Measurements from ENCODE around the gene TNFRSF12A. TPM values are rescaled to one million over a fixed set of nuclear protein-coding genes. Genes with fewer than 3 reads are reported as not detected.
A peak's percentile ranks its signal among the peaks of the same experiment; 100 is the strongest.

Gene TNFRSF12A
- total and polyA plus RNA-seq, 9 of the 15 experiments (the other 6 are each of a cell fraction or from before 2014, with no cell fraction given), result 0.41 to 61.8 (median 26.5) TPM

- no peaks in the 10 kb centered on the region for H3K27me3 ChIP-seq (ENCODE audit: control insufficient read depth in 2 of 2, insufficient read depth in 2 of 2, low read length in 2 of 2)
- peak overlapping the region; percentile 90 for H3K27ac ChIP-seq (ENCODE audit: extremely low read depth, low read depth, low read length)
- WGBS (ENCODE audit: insufficient coverage, low coverage, missing lambda C conversion rate), result 19% methylated on average over 12 of the region's 13 CpGs
- intact Hi-C loops (cut with micrococcal nuclease) (no loop called here), in situ Hi-C loops (cut with MboI) (no loop called here)
- peak overlapping the region; percentile 73 for H2AFZ ChIP-seq (ENCODE audit: low read depth, low read length)
- ATAC-seq (peak; percentile 36), FAIRE-seq (peak; percentile 77), DNase-seq (ENCODE audit: extremely low read depth in 1 of 4, low spot score in 3 of 4) (peak in 2 of 4 experiments; percentile 69 to 86)
- no peaks in the 10 kb centered on the region for H3K9me3 ChIP-seq (replicated peaks; ENCODE audit: control insufficient read depth, insufficient read depth, low read depth, low read length)
- H4K20me1 ChIP-seq (replicated peaks; ENCODE audit: control insufficient read depth, insufficient read depth, low read length), result no peaks in the 10 kb centered on the region
- peaks cover 3% of the 10 kb centered on the region; the same call in 2 of the 3 replicates for H3K36me3 ChIP-seq (ENCODE audit: control insufficient read depth, insufficient read depth, low read length)
- peaks cover 33 to 67% of the 10 kb centered on the region in 2 experiments for H3K4me1 ChIP-seq (replicated peaks in 1 of 2; ENCODE audit: control insufficient read depth in 2 of 2, insufficient read depth in 2 of 2, low read length in 2 of 2)
- H3K4me3 ChIP-seq, result peak overlapping the region; percentile 19
- peaks cover 22% of the 10 kb centered on the region for H3K79me2 ChIP-seq (ENCODE audit: control insufficient read depth, insufficient read depth, low read length)
- peak overlapping the region; percentile 78 to 90 for H3K9ac ChIP-seq (ENCODE audit: insufficient read depth in 1 of 2, low read depth in 2 of 2, low read length in 2 of 2)
- POLR2A ChIA-PET, result interaction anchor here (0.6 to 3.2 kb wide), 13 partner anchors 9 to 852 kb away, joined by 3 to 29 read pairs (median 3); partner anchors contain the start of genes HCFC1R1, THOC6 and TNFRSF12A
- peak overlapping the region; percentile 90 for H3K4me2 ChIP-seq (ENCODE audit: insufficient read depth, low read length)
- H3K9me1 ChIP-seq (ENCODE audit: control insufficient read depth, insufficient read depth, low read length), result no peaks in the 10 kb centered on the region
- BruUV-seq (replicated peaks), result no TSS peak
- CTCF ChIA-PET (ENCODE audit: low intra/inter-chr PET ratio), result no interaction called here
- TF ChIP-seq PKNOX1 (IDR thresholded peaks at IDR 0.05) (peak; percentile 57), MAFF (IDR thresholded peaks at IDR 0.05; ENCODE audit: low read length) (no peak), DACH1 (IDR thresholded peaks at IDR 0.05; ENCODE audit: partially characterized antibody) (peak; percentile 42), SAP30 (IDR thresholded peaks at IDR 0.05; ENCODE audit: borderline replicate concordance, insufficient read depth, low read depth, low read length, poor library complexity, severe bottlenecking) (no peak), PHF8 (IDR thresholded peaks at IDR 0.05; ENCODE audit: borderline replicate concordance, low read length) (peak; percentile 44; the same call in 1 of the 2 replicates), ATF1 (CRISPR knock-in tag; IDR thresholded peaks at IDR 0.05) (no peak), ATF1 (tag; IDR thresholded peaks at IDR 0.05) (no peak), AFF1 (IDR thresholded peaks at IDR 0.05; ENCODE audit: low read depth in 1 of 2, partially characterized antibody in 2 of 2) (peak in 1 of 2 experiments; percentile 15), ELF1 (tag; IDR thresholded peaks at IDR 0.05) (peak; percentile 72), PML (IDR thresholded peaks at IDR 0.05; ENCODE audit: low read length) (no peak; the same call in 1 of the 2 replicates), RFX7 (CRISPR knock-in tag; IDR thresholded peaks at IDR 0.05) (no peak), ZNF165 (CRISPR knock-in tag; IDR thresholded peaks at IDR 0.05; ENCODE audit: borderline replicate concordance) (no peak)
- TF ChIP-seq, protein P1, sequence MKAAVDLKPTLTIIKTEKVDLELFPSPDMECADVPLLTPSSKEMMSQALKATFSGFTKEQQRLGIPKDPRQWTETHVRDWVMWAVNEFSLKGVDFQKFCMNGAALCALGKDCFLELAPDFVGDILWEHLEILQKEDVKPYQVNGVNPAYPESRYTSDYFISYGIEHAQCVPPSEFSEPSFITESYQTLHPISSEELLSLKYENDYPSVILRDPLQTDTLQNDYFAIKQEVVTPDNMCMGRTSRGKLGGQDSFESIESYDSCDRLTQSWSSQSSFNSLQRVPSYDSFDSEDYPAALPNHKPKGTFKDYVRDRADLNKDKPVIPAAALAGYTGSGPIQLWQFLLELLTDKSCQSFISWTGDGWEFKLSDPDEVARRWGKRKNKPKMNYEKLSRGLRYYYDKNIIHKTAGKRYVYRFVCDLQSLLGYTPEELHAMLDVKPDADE (conservative IDR thresholded peaks at IDR 0.05; ENCODE audit: control insufficient read depth, low read depth, low read length), result no peak
These were observed 12.9 kb upstream of the TNFRSF12A start for GRCh38 chr16:3007059-3007956.

All from K562 (cell line).